ENCODE results near the gene CACNA1D.

CACNA1D gene

GRCh38 chr3:53719796-53720195, 225.4 kb downstream of the CACNA1D start:
- no peak for DNase-seq

- DNase-seq: no peak
Observed at GRCh38 chr3:53721187-53722119, 227.0 kb downstream of the CACNA1D start.

GRCh38 chr3:53724566-53724965, 230.2 kb downstream of the CACNA1D start:
- DNase-seq: no peak

- no peak for DNase-seq
Observed at GRCh38 chr3:53725387-53725995, 231.1 kb downstream of the CACNA1D start.

- no peak for DNase-seq
Observed at GRCh38 chr3:53726643-53727042, 232.2 kb downstream of the CACNA1D start.

GRCh38 chr3:53728606-53729005, 234.2 kb downstream of the CACNA1D start:
- DNase-seq: no peak

- no peak for DNase-seq
Observed at GRCh38 chr3:53729159-53729558, 234.7 kb downstream of the CACNA1D start.

GRCh38 chr3:53729618-53730017, 235.2 kb downstream of the CACNA1D start:
- DNase-seq: no peak

- peak; percentile 61 for DNase-seq
Observed at GRCh38 chr3:53730576-53730975, 236.2 kb downstream of the CACNA1D start.

GRCh38 chr3:53731934-53732624, 237.7 kb downstream of the CACNA1D start:
- DNase-seq: no peak

GRCh38 chr3:53733446-53733845, 239.0 kb downstream of the CACNA1D start:
- no peak for DNase-seq

- no peak for DNase-seq
Observed at GRCh38 chr3:53739966-53740365, 245.6 kb downstream of the CACNA1D start.

GRCh38 chr3:53740956-53741355, 246.5 kb downstream of the CACNA1D start:
- no peak for DNase-seq

GRCh38 chr3:53744351-53744750, 249.9 kb downstream of the CACNA1D start:
- DNase-seq: no peak

- no peak for DNase-seq
Observed at GRCh38 chr3:53747559-53747958, 253.1 kb downstream of the CACNA1D start.

GRCh38 chr3:53748512-53749271, 254.3 kb downstream of the CACNA1D start:
- no peak for DNase-seq

- no peak for DNase-seq
Observed at GRCh38 chr3:53749448-53749847, 255.0 kb downstream of the CACNA1D start.

- peak; percentile 54 for DNase-seq
Observed at GRCh38 chr3:53750253-53751210, 256.1 kb downstream of the CACNA1D start.

- no peak for DNase-seq
Observed at GRCh38 chr3:53753518-53754183, 259.2 kb downstream of the CACNA1D start.

GRCh38 chr3:53754325-53754724, 259.9 kb downstream of the CACNA1D start:
- DNase-seq: no peak

GRCh38 chr3:53758846-53759245, 264.4 kb downstream of the CACNA1D start:
- DNase-seq: no peak
